ENCODE measurements around the gene TMEM132C.

DNA sequence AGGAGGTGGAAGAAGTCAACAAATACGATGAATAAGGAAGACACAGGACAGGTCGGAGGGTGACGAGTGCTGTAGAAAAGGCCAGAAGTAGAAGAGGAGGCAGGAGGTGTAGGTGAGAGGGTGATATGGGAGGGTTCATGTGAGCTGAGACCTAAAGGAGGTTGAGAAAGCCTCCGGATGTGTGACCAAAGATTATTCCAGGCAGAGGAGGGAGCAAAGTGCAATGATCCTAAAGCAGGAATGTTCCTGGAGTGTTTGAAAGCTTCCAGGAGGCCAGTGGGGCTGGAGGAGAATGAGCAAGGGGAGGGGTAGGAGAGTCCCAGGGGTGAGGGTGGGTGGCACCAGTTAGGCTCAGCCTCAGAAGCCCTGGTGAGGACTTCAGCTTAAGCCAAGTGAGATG lies 340.0 kb downstream of the TMEM132C start:
- TF ChIP-seq, protein P1, sequence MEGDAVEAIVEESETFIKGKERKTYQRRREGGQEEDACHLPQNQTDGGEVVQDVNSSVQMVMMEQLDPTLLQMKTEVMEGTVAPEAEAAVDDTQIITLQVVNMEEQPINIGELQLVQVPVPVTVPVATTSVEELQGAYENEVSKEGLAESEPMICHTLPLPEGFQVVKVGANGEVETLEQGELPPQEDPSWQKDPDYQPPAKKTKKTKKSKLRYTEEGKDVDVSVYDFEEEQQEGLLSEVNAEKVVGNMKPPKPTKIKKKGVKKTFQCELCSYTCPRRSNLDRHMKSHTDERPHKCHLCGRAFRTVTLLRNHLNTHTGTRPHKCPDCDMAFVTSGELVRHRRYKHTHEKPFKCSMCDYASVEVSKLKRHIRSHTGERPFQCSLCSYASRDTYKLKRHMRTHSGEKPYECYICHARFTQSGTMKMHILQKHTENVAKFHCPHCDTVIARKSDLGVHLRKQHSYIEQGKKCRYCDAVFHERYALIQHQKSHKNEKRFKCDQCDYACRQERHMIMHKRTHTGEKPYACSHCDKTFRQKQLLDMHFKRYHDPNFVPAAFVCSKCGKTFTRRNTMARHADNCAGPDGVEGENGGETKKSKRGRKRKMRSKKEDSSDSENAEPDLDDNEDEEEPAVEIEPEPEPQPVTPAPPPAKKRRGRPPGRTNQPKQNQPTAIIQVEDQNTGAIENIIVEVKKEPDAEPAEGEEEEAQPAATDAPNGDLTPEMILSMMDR (IDR thresholded peaks at IDR 0.05) = no peak
- TF ChIP-seq POLR2A (IDR thresholded peaks at IDR 0.05) = no peak
